ENCODE measurements around the gene DBN1. TPM values are rescaled to one million over a fixed set of nuclear protein-coding genes. Genes with fewer than 3 reads are reported as not detected.

Gene DBN1
- total RNA-seq, 6 donors from 2014 or later, result 17.0 to 55.6 (median 30.1) TPM

DNA sequence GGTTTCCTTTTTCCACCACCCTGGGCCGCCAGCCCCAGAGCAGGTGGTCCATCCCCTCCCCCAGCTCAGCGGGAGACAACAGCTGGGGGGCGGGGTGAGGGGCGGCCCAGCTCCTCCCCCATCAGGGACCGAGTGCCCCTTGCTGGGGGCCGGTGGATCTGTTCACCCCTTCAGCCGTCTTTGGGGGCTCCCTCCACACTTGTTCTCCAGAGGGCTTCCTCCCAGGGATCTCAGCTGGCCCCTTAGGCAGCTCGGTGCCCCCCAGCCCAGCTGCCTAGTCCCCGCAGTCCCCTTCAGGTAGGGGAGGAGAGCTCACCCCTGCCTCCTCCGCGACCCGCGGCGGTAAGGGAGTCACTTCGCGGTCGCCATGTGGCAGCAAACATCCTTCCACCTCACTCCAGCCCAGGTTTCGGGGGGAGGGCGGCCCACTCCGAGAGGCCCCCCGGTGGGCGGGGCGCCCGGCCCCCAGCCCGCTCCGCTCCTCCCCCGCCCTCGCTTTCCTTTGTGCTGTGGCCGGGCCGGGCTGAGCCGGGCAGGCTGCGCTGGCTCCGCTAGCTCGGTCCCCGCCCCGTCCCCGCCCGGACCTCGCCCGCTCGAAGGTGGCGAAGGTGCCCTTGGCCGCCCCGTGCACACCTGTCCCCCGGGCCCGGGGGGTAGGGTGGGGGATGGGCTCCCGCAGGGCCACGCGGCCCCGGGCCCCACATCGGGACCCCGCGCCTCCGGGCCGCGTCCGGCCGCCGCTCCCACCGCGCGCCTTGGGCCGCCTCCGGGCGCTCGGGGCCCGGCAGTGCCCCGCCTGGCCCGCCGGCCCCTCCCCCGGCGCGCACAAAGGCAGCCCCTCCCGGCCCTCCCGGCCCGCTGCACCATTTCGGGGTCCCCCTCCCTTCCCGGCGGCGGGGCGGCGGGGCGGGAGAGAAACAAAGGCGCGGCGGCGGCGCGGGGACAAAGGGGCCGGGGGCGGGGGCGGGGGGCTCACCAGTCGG lies 683 bp downstream of the DBN1 start:
- 3 to 9% methylated on average over 8 to 40 of the region's 93 CpGs for WGBS, 2 donors
- Histone ChIP-seq H3K36me3 (peaks cover 0 to 3% (median 0%) of the 10 kb centered on the region in 4 donors), H3K4me1 (peaks cover 13 to 36% (median 20%) of the 10 kb centered on the region in 4 donors), H3K4me3 (peak overlapping the region; percentile 74 to 94 (median 81)), H3K9me3 (no peaks in the 10 kb centered on the region), H3K27ac (peak overlapping the region; percentile 30 to 84 (median 68)), H3K27me3 (peaks cover 0 to 7% (median 1%) of the 10 kb centered on the region in 4 donors)
- ATAC-seq (ENCODE audit: low FRiP score in 2 of 2) (no peak), DNase-seq (peak in 1 of 2 donors; percentile 90)
- TF ChIP-seq EP300 (IDR thresholded peaks at IDR 0.05) (no peak), POLR2AphosphoS5 (IDR thresholded peaks at IDR 0.05) (no peak), POLR2A (IDR thresholded peaks at IDR 0.05) (no peak)
- TF ChIP-seq, protein P1, sequence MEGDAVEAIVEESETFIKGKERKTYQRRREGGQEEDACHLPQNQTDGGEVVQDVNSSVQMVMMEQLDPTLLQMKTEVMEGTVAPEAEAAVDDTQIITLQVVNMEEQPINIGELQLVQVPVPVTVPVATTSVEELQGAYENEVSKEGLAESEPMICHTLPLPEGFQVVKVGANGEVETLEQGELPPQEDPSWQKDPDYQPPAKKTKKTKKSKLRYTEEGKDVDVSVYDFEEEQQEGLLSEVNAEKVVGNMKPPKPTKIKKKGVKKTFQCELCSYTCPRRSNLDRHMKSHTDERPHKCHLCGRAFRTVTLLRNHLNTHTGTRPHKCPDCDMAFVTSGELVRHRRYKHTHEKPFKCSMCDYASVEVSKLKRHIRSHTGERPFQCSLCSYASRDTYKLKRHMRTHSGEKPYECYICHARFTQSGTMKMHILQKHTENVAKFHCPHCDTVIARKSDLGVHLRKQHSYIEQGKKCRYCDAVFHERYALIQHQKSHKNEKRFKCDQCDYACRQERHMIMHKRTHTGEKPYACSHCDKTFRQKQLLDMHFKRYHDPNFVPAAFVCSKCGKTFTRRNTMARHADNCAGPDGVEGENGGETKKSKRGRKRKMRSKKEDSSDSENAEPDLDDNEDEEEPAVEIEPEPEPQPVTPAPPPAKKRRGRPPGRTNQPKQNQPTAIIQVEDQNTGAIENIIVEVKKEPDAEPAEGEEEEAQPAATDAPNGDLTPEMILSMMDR (IDR thresholded peaks at IDR 0.05), result no peak

DNA sequence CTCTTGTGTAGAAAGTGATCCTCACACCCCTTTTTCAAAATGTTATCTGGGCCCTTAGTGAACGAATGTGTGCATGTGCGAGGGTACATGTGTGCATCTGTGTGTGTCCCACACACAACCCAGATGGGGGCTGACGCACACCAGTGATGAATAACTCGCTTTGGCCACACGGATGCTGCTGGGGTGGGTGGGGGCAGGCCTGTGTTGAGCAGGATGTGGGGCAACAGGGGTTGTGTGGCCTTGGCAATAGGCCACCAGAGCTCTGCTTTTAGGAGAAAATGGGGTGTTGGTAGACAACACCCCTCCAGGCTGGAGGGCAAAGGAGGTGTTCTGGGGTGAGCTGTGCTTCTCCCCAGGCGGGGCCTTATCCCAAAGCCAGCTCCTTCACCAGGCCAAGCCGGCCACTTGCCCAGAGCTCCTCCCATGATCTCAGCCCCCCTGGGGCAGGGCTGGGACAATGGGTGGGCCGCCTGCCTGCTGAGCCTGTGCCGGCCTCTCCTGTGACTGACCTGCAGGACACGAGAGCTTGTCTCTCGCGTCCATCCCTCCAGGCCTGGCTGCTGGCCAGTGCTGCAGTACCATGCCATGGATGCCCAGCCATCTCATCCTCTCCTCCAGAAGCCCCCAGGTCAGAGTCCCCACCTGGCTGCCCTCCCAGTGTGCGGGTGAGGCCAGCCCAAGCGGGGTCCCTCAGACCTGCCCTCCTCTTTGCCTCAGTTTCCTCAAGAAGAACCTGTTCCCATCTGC lies 1.7 kb downstream of the DBN1 start:
- Histone ChIP-seq H3K27me3 (peaks cover 0 to 7% (median 1%) of the 10 kb centered on the region in 4 donors), H3K36me3 (peaks cover 0 to 11% (median 9%) of the 10 kb centered on the region in 4 donors), H3K27ac (peak overlapping the region in 2 of 4 donors; percentile 65 to 84), H3K4me1 (peaks cover 13 to 33% (median 20%) of the 10 kb centered on the region in 4 donors), H3K9me3 (no peaks in the 10 kb centered on the region), H3K4me3 (peak overlapping the region in 3 of 4 donors; percentile 80 to 94 (median 82))
- 71 to 89% methylated on average over 8 to 14 of the region's 14 CpGs for WGBS, 2 donors
- TF ChIP-seq POLR2AphosphoS5 (IDR thresholded peaks at IDR 0.05) (no peak), POLR2A (IDR thresholded peaks at IDR 0.05) (no peak), EP300 (IDR thresholded peaks at IDR 0.05) (no peak)
- TF ChIP-seq, protein P1 (IDR thresholded peaks at IDR 0.05), result no peak
- ATAC-seq (ENCODE audit: low FRiP score in 2 of 2), result peak in 1 of 2 donors; percentile 46
- peak in 1 of 2 donors; percentile 78 for DNase-seq

DNA sequence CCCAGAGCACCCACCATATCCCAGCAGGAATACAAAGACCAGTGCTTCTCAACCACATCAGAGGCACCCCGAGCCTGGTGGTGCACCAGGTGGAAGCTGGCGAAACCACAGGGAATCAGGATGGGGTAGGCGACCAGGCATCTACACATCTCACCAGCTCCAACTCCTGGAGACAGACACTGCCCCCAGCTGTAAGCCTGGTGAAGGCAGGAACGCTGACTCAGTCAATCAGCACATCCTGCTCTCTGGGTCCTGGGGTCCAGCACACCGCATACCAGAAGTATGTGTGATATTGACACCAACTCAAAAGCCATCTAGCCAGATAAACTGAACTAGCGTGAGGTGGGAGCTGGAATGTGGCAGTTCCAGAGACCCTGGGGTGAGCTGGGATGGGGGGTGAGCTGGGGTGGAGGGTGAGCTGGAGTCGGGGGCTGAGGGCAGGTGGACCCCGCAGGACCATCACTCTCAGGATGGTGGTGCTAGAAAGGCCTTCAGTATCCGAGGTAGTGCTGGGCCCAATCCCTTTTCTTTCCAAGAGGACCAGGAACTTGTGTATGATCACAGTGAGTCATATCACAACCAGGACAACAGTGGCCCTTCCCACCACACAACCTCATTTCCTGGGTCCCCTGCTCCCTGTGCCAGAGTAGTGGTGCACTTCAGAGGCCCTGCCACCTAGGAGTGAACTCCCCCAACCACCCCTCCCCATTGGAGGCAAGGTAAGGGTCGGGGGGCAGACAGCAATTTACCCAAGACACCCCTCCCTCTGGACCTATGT lies 2.5 kb downstream of the DBN1 start:
- 80 to 92% methylated on average over 7 to 10 of the region's 10 CpGs for WGBS, 2 donors
- ATAC-seq (ENCODE audit: low FRiP score in 2 of 2) (no peak), DNase-seq (no peak)
- Histone ChIP-seq H3K27me3 (peaks cover 0 to 7% (median 1%) of the 10 kb centered on the region in 4 donors), H3K4me1 (peaks cover 13 to 30% (median 20%) of the 10 kb centered on the region in 4 donors), H3K36me3 (peaks cover 0 to 18% (median 12%) of the 10 kb centered on the region in 4 donors), H3K4me3 (no peak overlapping the region), H3K9me3 (no peaks in the 10 kb centered on the region), H3K27ac (no peak overlapping the region)
- TF ChIP-seq POLR2A (IDR thresholded peaks at IDR 0.05) (no peak), POLR2AphosphoS5 (IDR thresholded peaks at IDR 0.05) (no peak), EP300 (IDR thresholded peaks at IDR 0.05) (no peak)
- TF ChIP-seq, protein P1 (IDR thresholded peaks at IDR 0.05), result no peak

DNA sequence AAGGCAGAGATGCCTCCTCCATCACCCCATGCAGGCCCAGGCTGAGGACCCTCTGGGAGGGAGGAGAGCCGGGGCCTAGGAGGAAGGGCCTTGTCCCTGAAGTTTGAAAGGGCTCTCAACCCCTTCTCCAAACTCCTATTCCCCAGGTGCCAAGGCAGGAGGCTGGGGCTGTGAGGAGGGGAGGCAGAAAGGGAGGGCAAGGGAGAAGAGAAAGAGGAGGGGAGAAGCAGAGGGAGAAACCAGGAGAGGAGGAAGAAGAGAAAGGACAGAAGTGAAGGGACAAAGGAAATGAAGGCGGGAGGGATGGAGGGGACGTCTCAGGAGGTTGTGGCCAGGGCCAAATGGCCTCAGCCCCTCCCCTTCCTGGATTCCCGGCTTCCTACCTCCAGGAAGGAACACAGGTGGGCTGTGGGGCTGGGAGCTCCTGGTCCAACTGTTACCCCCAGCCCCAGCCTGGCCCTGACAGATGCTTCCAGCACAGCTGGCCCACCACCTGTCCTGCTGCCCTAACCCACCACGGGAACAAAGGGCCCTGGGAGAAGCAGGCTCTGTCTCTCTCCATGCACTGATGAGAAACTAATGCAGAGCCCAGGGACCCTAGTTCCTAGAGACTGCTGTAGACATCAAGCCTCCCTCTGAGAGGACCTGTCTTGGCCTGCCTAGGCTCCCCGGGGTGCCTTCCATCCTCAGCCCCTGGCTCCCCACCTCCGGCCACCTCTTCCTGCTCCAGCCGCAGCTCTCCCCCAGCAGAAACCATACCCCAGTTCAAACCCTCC lies 3.5 kb downstream of the DBN1 start:
- H3K36me3 ChIP-seq, result peaks cover 0 to 24% (median 14%) of the 10 kb centered on the region in 4 donors
- no peak for DNase-seq
- ATAC-seq (ENCODE audit: low FRiP score in 2 of 2), result no peak
- no peak overlapping the region for H3K4me3 ChIP-seq
- H3K9me3 ChIP-seq, result no peaks in the 10 kb centered on the region
- TF ChIP-seq POLR2A (IDR thresholded peaks at IDR 0.05) (no peak), EP300 (IDR thresholded peaks at IDR 0.05) (no peak), POLR2AphosphoS5 (IDR thresholded peaks at IDR 0.05) (no peak)
- TF ChIP-seq, protein P1 (IDR thresholded peaks at IDR 0.05), result no peak
- peaks cover 0 to 7% (median 1%) of the 10 kb centered on the region in 4 donors for H3K27me3 ChIP-seq
- 74 to 75% methylated on average over 8 of the region's 8 CpGs for WGBS, 2 donors
- H3K27ac ChIP-seq, result no peak overlapping the region
- H3K4me1 ChIP-seq, result peaks cover 13 to 30% (median 20%) of the 10 kb centered on the region in 4 donors
